HG03565 (cell line): ENCODE results near the gene TMEM269.

Experiments used
- ATAC-seq: cut with Tn5 transposase; IDR thresholded peaks from one replicate; pipeline ENCODE4 v1.9.1; 2021; ENCODE audit warnings: mild to moderate bottlenecking, moderate library complexity; ENCODE audit not compliant: unreplicated experiment

The TMEM269 gene, protein sequence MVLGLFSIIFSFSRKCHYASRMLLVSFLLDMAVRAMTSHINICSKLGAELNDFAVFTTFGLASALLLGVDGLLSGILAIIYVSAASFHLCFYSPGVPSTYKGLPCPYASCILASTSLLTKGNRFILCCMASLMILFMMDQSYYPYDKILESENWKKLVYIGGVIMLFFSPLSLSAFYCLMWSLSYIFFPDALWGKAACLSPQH

DNA sequence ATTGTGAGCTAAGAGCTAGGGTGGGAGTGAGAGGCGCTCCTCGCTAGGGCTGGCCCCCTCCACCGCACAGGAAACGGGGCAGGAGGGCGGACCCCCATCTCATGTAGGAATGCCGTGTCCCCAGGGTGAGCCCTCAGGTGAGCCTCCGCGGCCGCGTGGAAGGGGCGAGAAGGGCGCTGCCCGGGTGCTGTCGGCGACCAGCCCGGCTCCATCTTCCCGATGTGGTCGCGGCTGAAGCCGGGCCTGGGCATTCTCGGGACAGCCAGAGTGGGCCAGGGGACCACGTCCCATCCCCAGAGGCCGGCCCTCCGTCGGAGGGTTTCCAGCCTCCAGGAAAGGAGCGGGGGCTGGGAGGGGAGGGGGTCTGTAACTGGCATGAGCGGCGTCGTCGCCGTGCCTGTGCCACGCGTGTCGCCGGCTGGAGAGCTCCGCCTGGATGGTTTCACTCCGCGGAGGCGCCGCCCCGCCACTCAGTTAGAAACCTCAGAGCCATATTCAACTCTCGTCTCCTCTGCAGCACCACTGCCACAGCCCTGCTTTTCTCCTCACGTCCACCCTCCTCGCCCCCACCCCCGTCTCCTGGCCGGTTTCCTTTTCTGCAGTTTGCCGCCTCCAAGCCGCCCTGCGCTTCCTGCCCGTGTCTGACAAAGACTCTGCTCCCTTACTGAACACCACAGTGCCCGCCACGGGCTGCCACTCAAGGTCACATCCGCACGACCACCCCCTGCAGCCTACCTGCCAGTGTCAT lies at the start of gene TMEM269:
Gene TMEM269 (plus strand): TSS at position 46 of the 748 bp plus-strand sequence. CDS start 4,903 bp downstream, outside the sequence.
- no peak for ATAC-seq

DNA sequence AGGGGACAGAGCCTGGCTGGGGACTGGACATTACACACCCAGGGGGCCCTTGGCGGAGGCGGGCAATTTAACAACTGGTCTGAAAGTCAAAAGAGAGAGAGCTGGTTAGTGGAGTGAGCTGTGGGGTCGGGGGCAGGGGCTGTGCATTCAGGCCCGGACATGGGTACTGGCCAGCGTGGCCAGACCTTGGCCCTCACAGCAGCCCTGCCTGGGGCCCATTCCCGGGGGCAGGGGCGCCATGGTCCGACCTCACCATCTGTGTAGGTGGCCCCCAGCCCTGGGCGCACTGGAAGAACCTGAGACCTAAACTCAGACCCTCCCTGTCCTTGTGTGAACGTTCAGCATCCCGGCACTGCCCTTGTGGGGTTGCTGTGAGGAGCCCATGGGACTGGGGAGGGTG lies 49.7 kb upstream of the TMEM269 start:
- no peak for ATAC-seq

GRCh38 chr1:42735477-42736105 lies 49.2 kb upstream of the TMEM269 start:
- no peak for ATAC-seq

DNA sequence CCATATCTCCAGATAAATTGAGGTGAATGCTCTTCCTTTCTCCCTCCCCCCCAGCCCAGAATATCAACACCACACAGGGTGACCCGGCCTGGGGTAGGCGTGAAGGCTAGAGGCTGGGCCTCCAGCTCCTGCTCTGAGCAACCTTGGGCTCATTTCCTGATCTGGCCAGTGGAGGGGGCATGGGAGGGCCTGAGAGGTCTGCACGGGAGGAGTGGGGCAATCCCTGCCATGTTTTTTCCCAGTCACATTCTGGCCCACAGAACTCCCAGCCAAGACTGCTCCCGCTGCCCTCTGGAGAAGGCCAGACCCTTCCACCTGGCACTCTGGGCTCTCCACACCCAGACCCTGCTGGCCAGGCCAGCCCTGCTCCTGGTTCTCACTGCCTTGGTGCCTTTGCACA lies 48.6 kb upstream of the TMEM269 start:
- ATAC-seq = no peak

DNA sequence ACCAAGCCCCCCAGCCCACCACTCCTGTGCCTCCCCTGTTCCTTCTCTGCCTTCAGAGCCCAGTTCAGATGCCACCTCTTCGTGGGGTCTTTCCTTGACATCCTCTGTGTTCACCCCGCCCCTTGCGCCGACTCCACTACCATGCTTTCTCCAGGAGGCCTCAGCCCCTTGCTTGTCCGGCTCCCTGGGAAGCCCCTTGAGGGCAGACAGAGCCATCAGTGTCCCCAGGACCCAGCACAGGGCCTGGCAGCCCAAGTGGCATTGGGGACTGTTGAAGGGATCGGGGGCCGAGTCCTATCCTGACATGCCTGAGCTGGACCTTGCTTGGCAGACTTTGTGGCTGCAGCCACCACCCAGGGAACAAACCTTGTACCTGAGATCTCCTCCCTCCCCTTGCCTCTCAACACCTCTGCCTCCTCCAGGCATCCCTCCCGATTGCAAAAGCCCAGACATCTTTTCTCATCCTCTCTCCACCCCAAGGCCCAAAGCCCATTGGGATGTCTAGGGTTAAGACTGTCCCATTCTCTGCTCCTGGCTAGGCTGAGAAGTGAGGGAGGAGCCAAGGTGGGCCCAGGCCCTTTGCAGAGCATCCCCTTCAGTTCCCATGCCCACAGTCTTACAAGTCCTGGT lies 48.1 kb upstream of the TMEM269 start:
- ATAC-seq = no peak

DNA sequence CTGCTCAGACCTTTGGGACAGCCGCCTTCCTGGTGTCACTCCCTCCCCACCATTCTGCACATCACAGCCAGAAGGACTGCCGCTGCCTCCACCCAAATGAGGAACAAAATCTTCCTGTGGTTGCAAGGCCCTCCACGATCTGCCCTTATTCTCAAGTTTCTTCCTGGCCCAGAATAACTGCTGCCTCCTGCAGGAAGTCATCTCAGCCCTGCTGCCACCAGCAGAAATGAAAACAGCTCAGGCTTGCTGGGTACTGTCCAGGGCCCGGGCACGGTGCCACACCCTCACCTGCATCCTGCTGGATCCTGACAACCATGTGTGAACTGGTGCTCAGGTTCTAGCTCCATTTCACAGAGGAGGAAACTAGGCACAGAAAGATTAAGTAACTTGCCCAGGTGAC lies 47.5 kb upstream of the TMEM269 start:
- no peak for ATAC-seq

- no peak for ATAC-seq
Observed at GRCh38 chr1:42737986-42738677, 46.7 kb upstream of the TMEM269 start.

DNA sequence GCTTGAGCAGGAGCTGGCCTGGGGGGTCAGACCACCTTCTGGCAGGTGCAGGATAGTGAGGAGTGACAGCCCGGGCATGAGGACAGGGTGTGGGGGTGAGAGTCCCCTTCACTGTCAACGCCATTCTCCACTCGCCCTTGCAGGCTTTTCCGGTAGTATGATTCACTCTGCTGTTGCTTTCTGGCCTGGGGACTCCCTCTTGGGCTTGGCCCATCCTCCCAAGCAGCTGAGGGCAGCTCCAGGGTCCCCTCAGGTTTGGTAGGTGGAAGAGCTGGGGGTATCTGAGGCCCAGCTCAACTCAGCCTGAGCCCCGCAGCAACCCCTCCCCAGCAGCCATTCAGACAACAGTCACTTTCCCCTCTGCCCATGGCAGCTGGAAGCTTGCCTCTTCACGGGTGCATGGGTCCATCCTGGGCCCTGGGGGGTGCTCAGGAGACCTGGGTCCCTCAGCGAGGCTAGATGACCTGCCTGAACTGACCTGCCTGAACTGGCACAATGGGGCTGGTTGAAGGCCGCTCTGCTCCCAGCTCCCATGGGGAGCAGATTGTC lies 46.0 kb upstream of the TMEM269 start:
- ATAC-seq = no peak

DNA sequence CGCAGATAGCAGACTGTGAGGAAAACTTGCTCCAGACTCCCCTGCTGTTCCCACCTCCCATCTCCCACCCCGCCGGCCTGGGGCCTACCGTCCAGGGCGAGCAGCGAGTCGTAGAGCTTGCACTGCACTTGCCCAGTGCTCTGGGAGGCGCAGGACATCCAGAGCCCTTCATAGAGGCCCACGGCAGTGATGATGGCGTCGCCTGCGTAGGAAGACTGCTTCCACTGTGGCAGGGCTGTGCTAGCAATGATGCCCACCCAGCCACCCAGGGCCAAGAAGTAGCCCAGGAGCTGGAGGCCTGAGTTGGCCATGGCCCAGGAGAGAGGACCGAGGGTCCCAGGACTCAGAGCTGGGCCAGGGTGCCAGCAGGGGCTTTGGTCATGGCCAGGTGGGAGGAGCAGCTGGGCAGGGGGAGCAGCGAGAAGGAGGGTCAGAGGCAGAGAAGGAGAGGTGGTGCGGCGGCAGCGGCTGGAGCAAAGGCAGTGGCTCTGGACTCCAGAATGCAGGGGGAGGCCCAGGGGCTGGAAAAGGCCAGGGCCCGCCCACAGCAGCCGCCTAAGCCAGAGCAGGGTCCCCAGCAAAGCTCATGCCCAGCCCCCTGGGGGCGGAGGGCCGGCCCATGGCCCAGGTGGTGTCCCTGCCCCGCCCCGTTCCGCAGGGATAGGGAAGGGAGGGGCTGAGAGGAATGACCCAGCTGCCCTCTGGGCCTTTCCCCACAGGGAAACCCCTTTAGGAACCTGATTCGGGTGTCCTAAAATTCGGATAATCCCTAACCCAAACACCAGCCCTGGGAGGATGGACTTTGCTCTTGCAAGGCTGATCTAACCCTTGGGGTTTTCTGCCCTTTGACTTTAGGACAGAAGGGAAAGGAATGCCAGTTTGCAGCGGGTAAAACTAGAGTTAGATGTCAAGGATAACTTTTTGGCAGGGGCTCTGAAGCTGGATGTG lies 44.8 kb upstream of the TMEM269 start, which contains the start of gene CLDN19:
Gene CLDN19 (minus strand): TSS at position 484 of the 948 bp plus-strand sequence. CDS start 173 bp downstream, at position 311.
- no peak for ATAC-seq

- no peak for ATAC-seq
Observed at GRCh38 chr1:42740851-42741580, 43.8 kb upstream of the TMEM269 start.

GRCh38 chr1:42741706-42742105 lies 43.1 kb upstream of the TMEM269 start:
- ATAC-seq = no peak

GRCh38 chr1:42742141-42742540 lies 42.6 kb upstream of the TMEM269 start:
- ATAC-seq = no peak

DNA sequence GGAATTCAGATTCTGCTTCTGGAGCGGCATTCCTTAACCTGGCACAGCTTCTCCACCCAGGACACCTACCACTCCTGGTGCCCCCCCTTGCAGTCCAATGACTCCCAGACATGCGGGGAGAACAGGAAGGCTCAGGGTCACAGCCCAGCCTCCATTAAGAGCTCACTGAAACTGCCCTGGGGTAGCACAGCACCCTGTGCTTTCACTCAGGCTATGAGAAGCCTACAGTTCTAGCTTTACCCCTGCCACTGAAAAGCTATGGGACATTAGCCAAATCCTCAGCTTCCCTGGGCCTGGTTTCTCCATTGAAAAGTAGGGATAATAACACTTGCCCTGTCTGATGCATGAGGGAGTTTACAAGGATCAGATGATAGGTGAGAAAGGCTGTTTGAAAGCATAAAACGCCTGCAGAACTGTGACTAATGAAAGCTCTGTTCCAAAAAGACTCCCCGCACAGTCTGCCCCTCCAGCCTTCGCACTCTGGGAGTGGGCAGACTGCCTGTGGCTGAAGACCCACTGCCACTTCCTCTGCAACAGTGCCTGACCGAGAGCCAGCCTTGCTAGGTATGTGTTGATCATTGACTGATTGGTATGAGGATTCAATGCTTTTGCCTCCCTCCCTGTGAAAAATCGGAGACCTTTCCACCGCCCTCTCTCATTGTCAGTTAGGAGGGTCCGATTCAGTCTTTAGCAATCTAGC lies 42.0 kb upstream of the TMEM269 start:
- no peak for ATAC-seq

GRCh38 chr1:42743317-42744147 lies 41.3 kb upstream of the TMEM269 start:
- ATAC-seq = no peak

GRCh38 chr1:42744148-42744413 lies 40.7 kb upstream of the TMEM269 start:
- ATAC-seq = no peak

DNA sequence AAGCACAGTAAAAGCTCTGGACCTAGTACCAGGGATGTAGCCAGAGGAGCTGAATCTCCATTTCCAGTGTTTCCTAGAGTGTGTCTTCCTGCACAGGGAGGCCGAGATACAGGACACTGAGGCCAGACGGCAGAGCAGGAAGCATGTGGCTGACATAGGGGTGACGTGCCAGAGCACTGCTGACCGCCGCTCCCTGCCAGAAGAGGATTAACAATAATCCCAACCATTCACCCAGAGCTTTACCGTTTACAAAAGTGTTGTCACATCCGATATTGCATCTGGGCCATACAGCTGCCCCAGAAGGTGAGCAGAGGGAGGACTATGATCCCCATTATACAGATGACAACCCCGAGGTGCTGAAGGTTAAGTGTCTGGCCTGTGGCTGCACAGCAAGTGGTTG lies 38.9 kb upstream of the TMEM269 start:
- ATAC-seq = no peak

DNA sequence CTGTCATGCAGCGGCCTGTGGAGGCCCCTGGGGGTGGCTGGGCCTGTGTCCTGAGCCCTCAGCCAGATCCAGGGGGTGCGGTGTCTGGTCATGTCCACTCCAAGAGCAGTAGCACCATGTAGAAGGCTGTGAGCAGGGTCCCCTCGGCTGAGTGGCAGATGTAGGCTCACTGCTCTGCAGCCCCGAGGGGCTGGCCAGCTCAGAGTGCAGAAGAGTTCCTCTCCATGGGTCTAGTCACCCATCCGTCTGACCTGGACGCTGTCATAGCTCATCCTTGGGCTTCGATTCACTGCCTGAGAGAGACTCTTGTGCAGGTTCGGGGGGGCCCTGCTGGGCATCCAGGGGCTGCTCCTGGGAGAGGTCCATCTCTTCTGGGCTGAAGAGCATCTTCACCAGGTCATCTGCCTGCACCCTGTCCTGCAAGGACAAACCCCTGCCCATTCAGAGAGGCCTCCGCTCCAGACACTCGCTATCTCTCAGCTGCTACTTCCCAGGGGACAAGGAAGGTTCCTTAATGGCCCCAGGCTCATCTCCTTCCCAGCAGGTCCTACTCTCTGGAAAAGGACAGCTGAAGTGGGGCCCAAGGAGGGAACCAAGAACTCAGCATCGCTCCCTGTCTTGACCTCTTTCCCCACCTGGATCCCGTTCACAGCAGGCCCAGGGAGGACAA lies 38.2 kb upstream of the TMEM269 start:
- no peak for ATAC-seq
